H1 (cell line): Measurements from ENCODE around the gene CTBP2. TPM values are rescaled to one million over a fixed set of nuclear protein-coding genes. Genes with fewer than 3 reads are reported as not detected.

ENCODE experiments used
- CHD7 ChIP-seq: fragments of 300-600 bp; sonication (generic); IDR thresholded peaks from 2 replicates; pipeline ENCODE4 v1.7.1; 2012; ENCODE audit warnings: low read length, moderate library complexity, mild to moderate bottlenecking, inconsistent platforms; ENCODE audit not compliant: insufficient replicate concordance
- polyA plus RNA-seq, 7 experiments: library from polyadenylated mRNA; depleted of rRNA in 3 of 7; stranded (reverse) in 5 of 7; unstranded in 2 of 7; fragments of >200 nt in 5 of 7; fragments of 200-250 nt in 2 of 7; gene quantifications; 1 replicate in 5 of 7; 2 replicates in 1 of 7; 4 replicates in 1 of 7; pipeline versions ENCODE4 v1.2.1 to v1.2.3, GENCODE V29; 2011 to 2013; ENCODE audit warnings: missing spikeins in 2 of 7, mixed read lengths in 2 of 7
- total RNA-seq: library from RNA; stranded (reverse); fragmentation: NEBNext Ultra II Directional; extraction: Animal tissue kit (Norgen Biotek cat#: 25700); gene quantifications from 2 replicates; pipeline ENCODE4 v1.2.1, GENCODE V29; 2021

Gene CTBP2
- total and polyA plus RNA-seq, 2 of the 8 experiments (the other 6 are each of a cell fraction or from before 2014, with no cell fraction given), result 208 to 221 TPM

- TF ChIP-seq CHD7, result no peak
Observed at GRCh38 chr10:125106586-125106985, 53.8 kb downstream of the CTBP2 start (continued).
